ENCODE data around the gene PLK2.

Gene PLK2

DNA sequence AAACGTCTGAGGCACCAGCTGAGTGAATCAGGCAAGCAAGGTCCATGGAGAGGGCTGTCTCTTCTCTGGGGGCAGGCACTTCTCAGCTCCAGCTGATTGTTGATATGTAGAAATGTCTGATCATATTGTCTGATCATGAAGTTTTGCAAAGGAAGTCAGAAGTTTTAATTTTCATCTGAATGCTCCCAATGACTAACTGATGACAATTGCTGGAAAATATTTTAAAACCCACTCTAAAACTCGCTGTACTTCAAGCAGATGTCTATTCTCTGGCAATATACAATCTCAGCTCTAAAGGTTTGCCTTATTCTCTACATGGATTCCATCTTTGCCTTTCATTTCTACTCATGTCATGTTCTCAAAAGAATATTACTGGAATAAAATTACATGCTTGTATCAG, 12.7 kb downstream of the PLK2 start:
- DNase-seq = no peak

DNA sequence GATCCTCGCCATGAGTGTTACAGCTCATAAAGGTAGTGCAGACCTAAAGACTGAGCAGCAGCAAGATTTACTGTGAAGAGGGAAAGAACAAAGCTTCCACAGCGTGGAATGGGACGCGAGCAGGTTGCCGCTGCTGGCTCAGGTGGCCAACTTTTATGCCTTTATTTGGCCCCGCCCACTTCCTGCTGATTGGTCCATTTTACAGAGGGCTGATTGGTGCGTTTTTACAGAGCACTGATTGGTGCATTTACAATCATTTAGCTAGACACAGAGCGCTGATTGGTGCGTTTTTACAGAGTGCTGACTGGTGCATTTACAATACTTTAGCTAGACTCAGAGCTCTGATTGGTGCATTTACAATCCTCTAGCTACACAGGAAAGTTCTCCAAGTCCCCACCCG, 13.9 kb downstream of the PLK2 start:
- no peak for DNase-seq

DNA sequence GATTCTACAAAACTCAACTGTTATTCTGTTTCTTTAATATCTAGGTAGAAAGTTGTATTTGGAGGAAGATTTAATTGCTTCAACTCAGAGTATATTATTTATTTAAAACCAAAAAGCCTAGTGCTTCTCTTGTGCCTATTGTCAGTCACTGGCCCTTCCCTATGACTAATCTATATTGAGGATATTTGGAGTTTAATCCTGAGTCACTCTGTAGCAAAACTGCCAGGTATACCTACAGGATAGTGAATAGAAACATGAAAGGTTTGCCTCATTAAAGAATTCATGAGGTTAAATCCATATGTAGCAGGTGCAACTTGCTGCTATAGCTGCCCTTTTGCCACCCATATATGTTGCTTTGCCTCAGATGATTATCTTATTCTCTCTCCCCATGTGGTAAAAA, 15.1 kb downstream of the PLK2 start:
- no peak for DNase-seq

DNA sequence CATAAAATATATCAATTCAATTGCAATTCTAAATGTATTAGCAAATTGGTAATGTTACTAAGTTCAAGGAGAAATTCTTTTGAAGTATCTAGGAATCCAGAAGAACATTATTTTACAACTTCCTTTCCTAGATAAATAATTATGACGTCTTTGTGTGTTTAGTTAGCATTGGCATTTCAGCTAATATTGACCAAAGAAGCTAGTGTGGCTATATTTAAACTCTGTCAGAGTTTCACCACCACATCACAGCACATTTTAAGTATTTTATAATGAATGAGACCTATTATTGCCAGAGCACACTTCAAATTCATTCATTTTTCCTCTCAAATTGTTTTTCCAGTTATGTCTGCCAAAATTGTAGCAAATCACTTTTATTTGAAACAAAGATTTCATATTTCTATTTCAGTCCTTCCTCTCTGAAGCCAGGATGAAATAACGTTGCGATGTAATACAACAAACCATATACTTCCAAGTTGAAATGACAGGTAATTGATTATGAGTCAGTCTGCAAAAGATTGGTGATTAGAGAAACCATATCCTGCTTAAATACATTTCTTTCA, 18.9 kb downstream of the PLK2 start:
- no peak for DNase-seq

DNA sequence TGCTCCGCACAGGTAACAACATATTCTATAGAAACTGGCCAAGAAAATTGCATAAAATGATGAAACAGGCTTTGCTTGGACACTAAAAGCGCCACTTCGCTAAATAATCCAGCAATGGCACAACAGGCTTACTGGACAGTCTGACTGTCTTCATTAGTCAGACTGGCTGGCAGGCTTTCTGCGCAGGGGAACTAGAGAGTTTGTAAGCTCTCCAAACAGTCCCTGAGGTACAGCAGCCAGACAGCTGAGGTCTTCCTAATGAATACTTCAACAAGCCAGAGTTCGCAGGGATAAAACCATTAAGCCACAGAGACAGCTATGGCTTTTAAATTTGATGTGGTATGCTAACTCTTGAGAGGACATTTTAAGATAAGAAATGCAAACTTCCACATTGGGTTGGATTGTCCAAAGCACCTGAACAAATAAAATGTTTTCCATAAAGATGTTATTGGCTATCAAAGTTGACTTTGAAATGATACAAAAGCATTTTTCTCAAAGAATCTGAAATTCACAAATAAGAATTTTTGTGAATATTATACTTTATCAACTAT, 20.7 kb downstream of the PLK2 start:
- no peak for DNase-seq

DNA sequence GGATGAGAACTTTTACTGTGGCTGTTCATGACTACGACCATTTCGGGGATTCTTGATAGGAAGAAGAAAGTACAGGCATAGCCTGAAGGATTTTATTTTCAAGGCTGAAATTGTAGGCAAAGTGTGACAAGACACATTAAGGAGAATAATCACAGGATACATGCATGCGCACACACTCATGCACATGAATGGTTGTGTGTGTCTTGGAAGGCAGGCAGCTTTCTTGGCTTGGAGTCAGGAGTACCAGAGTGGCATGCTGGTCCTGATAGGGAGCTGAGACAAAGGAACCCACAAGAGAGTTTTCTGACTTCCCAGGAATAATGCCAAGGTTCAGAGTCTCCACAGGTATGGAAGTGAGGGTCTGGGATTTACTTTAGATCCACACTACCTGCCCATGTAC, 22.2 kb downstream of the PLK2 start:
- DNase-seq = no peak

DNA sequence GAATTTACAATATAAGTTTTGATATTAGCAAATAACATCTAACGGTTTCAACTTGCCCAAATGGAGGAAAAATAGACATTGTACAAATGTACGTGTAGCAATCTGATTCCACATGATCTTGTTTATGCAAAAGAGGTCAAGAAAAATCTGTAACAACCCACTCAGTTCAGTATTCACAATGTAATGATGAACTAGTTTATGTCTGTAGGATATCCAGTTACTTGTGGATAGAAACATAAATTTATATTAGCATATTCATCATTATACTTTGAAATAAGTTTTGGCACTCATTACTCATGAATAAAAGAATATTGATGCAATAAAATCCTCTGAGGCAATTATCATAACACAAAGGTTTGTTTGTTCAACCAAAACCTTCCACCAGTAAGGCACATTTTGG, 28.1 kb downstream of the PLK2 start:
- no peak for DNase-seq

DNA sequence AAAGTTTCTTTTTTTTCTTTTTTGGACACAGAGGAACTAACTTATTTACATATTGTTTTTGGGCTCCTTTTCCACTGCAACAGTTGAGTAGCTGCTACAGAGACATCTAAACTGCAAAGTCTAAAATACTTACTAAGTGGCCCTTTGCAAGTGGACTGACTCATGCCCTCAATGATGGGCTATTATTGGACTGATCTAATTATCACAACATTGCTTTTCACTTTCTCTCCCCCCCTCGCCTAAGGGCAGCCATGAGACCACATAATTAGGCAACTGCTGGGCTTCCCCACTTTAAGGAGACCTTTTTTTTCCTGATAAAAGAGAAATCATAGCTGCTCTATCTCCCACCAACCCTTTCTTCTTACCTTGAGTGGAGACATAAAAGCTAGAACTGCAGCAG, 47.0 kb downstream of the PLK2 start:
- no peak for DNase-seq

DNA sequence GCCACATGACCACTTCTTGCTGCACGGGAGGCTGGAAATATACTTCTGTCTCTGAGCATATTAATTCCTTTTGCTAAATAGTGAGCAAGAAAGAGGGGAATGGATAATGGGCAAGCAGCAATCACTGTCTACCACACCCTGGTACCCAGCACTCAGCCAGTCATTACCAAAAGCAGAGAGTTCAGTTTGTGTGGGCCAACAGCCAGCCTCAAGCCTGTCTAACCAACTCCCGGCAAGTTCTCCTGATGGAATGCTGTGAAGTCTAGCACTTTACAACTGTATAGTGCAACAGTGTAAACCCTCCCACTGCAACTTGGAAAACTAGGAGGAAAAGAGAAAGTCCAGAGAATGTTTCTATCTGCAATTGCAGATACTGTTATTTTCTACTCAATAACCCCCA, 47.8 kb downstream of the PLK2 start:
- no peak for DNase-seq

DNA sequence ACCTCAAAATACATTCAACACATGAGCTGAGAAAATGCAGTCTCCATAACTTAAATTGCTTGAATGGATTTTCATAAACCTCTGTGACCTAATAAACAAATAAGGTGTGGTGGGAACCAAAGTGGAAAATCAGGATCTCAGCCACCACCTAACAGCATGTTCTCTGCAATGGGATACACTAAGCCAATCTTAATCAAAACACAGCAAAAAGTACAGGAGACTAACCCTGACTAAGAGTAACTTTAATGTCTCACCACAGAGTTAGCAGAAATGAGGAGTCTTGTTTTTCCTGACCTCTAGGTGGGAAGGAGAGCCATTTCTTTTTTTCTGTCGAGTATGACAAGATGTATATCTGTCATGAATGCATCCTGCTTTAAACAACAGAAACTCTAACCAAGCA, 48.5 kb downstream of the PLK2 start:
- DNase-seq = no peak

DNA sequence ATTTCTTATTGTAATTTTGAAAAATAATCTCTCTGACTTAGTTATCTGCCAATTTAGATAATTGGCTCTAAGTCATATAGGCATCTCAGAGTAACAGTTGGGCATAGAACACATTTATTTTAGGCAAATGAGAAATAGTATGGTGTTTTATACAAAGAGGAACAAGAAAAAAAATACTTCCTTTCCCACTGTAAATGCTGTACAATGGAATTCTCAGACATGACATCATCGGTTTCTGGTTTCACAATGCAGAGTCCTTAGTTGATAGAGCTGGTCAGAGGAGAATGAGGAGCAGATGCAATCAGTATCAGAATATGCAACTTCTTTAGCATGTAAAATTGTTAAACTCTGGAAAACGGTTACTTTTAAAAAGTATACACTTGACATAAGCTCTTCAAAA, 49.4 kb downstream of the PLK2 start:
- DNase-seq = no peak

DNA sequence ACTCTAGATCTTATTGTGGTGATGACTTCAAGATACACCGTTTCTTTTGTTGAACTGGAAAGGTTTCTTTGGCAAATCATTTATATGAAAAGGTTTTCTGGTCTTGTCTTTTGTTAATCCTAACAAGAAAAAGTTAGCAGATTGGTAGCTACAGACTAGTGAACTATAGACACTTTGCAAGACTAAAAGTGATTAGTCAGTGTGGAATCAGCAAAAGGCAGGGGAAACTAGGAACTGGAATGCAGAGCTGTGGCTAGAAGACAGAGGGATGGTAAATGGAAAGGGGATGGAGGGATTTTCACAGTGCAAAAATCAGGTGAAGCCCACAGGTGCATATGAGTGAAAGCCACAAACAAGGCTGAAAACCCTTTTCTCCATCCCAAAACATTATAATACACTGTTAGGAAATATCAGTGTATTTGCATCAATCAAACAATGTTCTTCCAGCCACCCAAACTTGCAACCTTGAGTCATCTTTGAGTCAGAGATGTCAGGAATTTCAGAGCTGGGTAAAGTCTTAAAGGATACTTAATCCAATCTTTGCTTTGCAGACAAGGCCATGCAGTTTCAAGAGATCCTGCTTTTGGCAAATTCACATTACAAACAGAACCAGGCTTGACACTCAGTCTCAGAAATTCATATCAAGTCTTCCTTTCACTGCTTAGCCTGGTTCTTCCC, 52.7 kb downstream of the PLK2 start:
- DNase-seq = no peak

DNA sequence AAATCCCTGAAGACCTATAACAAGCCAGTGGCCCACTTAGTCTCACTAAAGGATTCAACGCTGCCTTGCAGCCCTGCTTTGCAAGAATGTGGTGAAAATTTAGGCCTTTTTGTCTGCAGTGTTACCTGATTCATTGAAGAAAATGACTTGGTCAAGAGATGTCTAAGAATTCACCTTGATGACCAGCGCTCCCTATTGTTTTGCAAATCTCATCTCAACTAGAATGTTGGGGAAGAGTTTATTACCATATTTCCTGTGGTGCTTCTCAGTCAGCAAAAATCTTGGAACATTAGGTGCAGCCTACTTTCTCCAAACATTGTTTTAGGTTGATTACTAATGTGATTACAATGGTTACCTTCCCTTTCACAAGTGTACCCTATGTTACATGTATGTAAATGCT, 53.5 kb downstream of the PLK2 start:
- no peak for DNase-seq

DNA sequence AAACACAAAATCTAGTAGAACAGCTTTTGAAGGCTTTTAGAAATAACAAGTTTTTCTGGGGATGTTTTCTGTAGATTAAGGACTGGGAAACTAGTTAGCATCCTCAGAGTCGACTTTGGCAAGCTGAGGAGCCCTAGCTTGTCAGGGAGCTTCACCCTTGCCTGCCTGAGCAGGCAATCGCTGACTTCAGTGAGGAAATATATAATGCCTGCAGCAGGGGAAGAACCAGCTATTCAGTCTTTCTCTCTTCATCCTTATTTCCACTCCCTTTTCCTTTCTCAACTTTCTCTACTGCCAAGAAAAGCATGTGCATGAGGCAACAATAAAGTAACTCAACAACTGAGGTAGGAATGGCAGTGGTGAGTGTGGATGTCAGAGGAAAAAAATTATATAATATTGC, 54.7 kb downstream of the PLK2 start:
- no peak for DNase-seq

DNA sequence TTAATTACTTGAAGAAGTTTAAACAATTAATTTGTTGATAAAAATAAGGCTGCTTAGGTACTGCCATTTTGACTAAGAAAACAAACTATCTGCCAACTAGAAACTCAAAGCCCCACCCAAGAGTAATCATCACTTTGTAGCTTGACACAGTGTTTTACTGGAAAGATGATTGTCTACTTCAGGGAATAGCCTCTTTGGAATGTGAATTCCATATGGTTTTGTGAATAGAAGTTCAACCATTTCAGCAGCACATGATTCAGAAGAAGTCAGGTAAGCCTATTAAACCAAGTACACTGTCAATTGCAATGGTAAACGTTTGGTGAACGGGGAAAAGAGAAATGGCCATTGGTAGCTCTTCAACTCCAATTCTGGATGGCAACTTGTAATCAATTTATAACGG, 55.2 kb downstream of the PLK2 start:
- no peak for DNase-seq
